ENCODE results near the gene CLNK. TPM values are rescaled to one million over a fixed set of nuclear protein-coding genes. Genes with fewer than 3 reads are reported as not detected.

The CLNK gene
- total RNA-seq, 1 experiment from 2014 or later, result not detected

- BruUV-seq (replicated peaks), result no TSS peak
- CTCF ChIA-PET, result interaction anchor here (1.0 to 2.2 kb wide), 5 partner anchors 9 to 368 kb away, joined by 3 to 12 read pairs (median 9); no protein-coding TSS in a partner anchor
- DNase-seq (ENCODE audit: low read depth, low spot score), result peak; percentile 91
- Histone ChIP-seq H2AFZ (ENCODE audit: low read depth, low read length, poor library complexity, severe bottlenecking) (peak overlapping the region; percentile 83), H3K9me3 (ENCODE audit: control insufficient read depth in 1 of 2, insufficient read depth in 1 of 2, low read depth in 1 of 2, low read length in 2 of 2) (no peaks in the 10 kb centered on the region), H3K79me2 (ENCODE audit: insufficient read depth, low read length) (no peaks in the 10 kb centered on the region), H3K4me2 (ENCODE audit: low read length) (peak overlapping the region; percentile 71), H3K27ac (ENCODE audit: low read depth, low read length) (peak overlapping the region; percentile 60), H3K9me2 (ENCODE audit: insufficient read depth) (no peaks in the 10 kb centered on the region), H3K9ac (ENCODE audit: low read length) (no peak overlapping the region), H3K4me3 (replicated peaks in 1 of 2; ENCODE audit: low read depth in 1 of 2, low read length in 2 of 2) (peak overlapping the region in 1 of 2 experiments; percentile 12; a peak in 2 of 4 replicates), H3K36me3 (ENCODE audit: control insufficient read depth in 1 of 2, insufficient read depth in 2 of 2, low read length in 2 of 2) (no peaks in the 10 kb centered on the region), H4K20me1 (ENCODE audit: insufficient read depth) (no peaks in the 10 kb centered on the region), H3K4me1 (ENCODE audit: control insufficient read depth in 1 of 2, insufficient read depth in 2 of 2, low read length in 2 of 2) (peaks cover 57 to 59% of the 10 kb centered on the region in 2 experiments), H3K27me3 (ENCODE audit: insufficient read depth, low read length) (no peaks in the 10 kb centered on the region)
- intact Hi-C loops (cut with micrococcal nuclease), result no loop called here
- POLR2A ChIA-PET, result interaction anchor here (1.2 kb wide), 1 partner anchor 54 kb away, joined by 3 read pairs; no protein-coding TSS in a partner anchor
- RAD21 ChIA-PET (ENCODE audit: low non-redundant PET in 1 of 2, low total read pairs in 2 of 2, uncharacterized antibody in 2 of 2, unreplicated experiment in 2 of 2), result interaction anchor here in 1 of 2 experiments (0.8 kb wide), 1 partner anchor 53 kb away, joined by 3 read pairs; no protein-coding TSS in a partner anchor
- ATAC-seq, result peak; percentile 74
- TF ChIP-seq SP1 (IDR thresholded peaks at IDR 0.05; ENCODE audit: low read depth), result peak; percentile 84
- peak; percentile 28 to 45 (median 34); a peak in 5 of 6 replicates for TF ChIP-seq CTCF (IDR thresholded peaks at IDR 0.05 in 2 of 3, conservative IDR thresholded peaks at IDR 0.05 in 1 of 3; ENCODE audit: borderline replicate concordance in 1 of 3, insufficient read depth in 1 of 3, low read depth in 2 of 3, low read length in 2 of 3)
- no peak for TF ChIP-seq POLR2A (IDR thresholded peaks at IDR 0.05; ENCODE audit: borderline replicate concordance, extremely low read depth, insufficient read depth, insufficient read length)
- peak; percentile 91 for TF ChIP-seq FOSL1 (IDR thresholded peaks at IDR 0.05; ENCODE audit: low read depth)
- no peak for TF ChIP-seq ZNF274 (IDR thresholded peaks at IDR 0.05; ENCODE audit: low read depth, low read length)
- TF ChIP-seq TCF7L2 (IDR thresholded peaks at IDR 0.05; ENCODE audit: borderline replicate concordance, extremely low read depth, insufficient read depth, insufficient read length), result peak; percentile 81
- TF ChIP-seq ZFX (IDR thresholded peaks at IDR 0.05), result no peak
- no peak for TF ChIP-seq MAX (IDR thresholded peaks at IDR 0.05)
- 0 out of 2 replicates have a peak, but pooled peaks have one; percentile 38 for TF ChIP-seq SRF (IDR thresholded peaks at IDR 0.05; ENCODE audit: low read depth)
- TF ChIP-seq, protein P1, sequence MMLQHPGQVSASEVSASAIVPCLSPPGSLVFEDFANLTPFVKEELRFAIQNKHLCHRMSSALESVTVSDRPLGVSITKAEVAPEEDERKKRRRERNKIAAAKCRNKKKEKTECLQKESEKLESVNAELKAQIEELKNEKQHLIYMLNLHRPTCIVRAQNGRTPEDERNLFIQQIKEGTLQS (IDR thresholded peaks at IDR 0.05), result no peak
- no peak for TF ChIP-seq EGR1 (IDR thresholded peaks at IDR 0.05; ENCODE audit: low read depth)
- TF ChIP-seq JUND (IDR thresholded peaks at IDR 0.05), result peak; percentile 85
- TF ChIP-seq EZH2phosphoT487 (IDR thresholded peaks at IDR 0.05; ENCODE audit: borderline replicate concordance), result no peak
- no peak for TF ChIP-seq REST (IDR thresholded peaks at IDR 0.05; ENCODE audit: low read depth)
- TF ChIP-seq YY1 (IDR thresholded peaks at IDR 0.05; ENCODE audit: extremely low read depth, insufficient replicate concordance, low read depth, low read length), result no peak
- TF ChIP-seq EZH2 (IDR thresholded peaks at IDR 0.05), result no peak
- no peak for TF ChIP-seq ZBTB33 (IDR thresholded peaks at IDR 0.05; ENCODE audit: extremely low read depth, insufficient replicate concordance, low read length)
Measured at GRCh38 chr4:10526429-10527222, 157.9 kb downstream of the CLNK start.

All from HCT116 (cell line).